Activated CD8-positive, alpha-beta memory T cell treated with anti-CD3 and anti-CD28 coated beads for 24 hours (primary cell): ENCODE measurements around the gene ACTN4.
"Not testable (repeated sequence)": the region's sequence is repeated elsewhere in the genome, so short reads cannot be mapped to it uniquely, and the experiment has no call there.

Experiments used
- DNase-seq: peaks from one replicate; pipeline ENCODE4 v3.0.0-alpha.2; 2020

ACTN4 gene

GRCh38 chr19:38647368-38647965, at the start of gene ACTN4:
Gene ACTN4, plus strand, starts transcription at chr19:38647649. Its CDS starts 97 bp downstream, at chr19:38647746.
- peak; percentile 100 for DNase-seq

DNA sequence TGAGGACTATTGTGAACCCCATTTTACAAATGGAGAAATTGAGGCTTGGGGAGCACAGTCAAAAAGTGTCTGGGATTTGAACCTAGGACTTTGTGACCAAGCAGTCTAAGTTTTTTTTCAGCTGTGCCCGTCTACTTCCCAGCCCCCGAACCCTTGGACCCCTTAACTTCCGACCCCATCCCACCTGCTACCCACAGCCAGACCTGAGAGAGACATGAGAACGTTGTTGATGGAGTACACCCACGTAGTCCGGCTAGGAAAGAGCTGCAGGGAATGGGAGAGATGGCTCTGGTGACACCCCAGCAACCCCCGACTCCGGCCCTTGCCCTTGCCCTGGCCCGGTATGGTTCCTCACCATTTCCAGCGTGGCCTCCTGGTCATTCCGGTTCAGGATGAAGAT, 47.7 kb upstream of the ACTN4 start:
- no peak for DNase-seq

- DNase-seq: not testable (repeated sequence)
These were observed 44.6 kb upstream of the ACTN4 start for GRCh38 chr19:38602856-38603255.

GRCh38 chr19:38606131-38606530, 41.3 kb upstream of the ACTN4 start:
- no peak for DNase-seq

DNA sequence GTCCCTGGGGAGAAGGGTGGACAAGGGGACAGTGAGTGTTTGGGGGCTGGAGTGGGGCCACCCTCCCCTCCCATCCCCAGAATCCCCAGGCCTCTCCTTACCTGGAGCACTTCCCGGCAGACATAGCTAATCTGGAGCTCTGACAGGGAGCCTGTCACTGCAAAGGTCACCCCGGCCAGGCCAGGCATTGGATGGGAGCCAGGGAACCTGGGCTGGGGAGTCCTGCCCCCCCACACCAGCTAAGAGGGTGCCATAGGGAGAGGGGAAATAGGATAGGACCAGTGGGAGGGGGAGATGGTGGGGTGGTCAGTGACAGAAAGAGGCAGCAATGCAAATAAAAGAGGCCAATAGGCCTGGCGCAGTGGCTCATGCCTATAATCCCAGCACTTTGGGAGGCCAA, 33.2 kb upstream of the ACTN4 start:
- no peak for DNase-seq

DNA sequence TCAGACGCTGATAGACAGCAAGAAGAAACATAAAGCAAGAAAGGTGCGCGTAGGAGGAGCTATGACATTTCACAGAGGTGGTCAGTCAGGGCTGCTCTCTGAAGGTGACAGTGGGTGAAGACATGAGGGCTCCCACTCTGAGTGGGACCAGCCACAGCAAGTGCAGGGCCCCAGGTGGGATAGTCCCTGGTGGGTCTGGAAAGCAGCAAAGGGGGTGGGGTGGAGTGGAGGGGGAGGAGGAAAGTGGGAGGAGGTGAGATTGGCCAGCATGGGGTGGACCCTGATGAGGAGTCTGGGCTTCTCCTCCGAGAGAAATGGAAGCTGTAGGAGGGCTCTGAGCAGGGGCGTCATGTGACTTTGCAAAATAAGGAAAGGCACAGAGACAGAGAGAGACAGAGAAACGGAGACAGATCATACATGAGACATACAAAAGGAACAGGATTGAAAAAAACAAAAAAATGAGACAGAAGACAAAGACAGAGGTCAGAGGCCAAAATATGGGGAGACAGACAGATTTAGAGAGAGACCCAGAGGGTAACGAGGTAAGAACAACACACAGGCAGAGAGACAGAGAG, 32.4 kb upstream of the ACTN4 start:
- no peak for DNase-seq

GRCh38 chr19:38616265-38616664, 31.2 kb upstream of the ACTN4 start:
- DNase-seq: no peak

GRCh38 chr19:38617283-38617763, 30.1 kb upstream of the ACTN4 start:
- peak; percentile 77 for DNase-seq

GRCh38 chr19:38617764-38618589, 29.5 kb upstream of the ACTN4 start, which contains the start of gene MAP4K1:
Gene MAP4K1, minus strand, starts transcription at chr19:38617953. Its CDS starts 58 bp downstream, at chr19:38617895.
- peak; percentile 88 for DNase-seq

DNA sequence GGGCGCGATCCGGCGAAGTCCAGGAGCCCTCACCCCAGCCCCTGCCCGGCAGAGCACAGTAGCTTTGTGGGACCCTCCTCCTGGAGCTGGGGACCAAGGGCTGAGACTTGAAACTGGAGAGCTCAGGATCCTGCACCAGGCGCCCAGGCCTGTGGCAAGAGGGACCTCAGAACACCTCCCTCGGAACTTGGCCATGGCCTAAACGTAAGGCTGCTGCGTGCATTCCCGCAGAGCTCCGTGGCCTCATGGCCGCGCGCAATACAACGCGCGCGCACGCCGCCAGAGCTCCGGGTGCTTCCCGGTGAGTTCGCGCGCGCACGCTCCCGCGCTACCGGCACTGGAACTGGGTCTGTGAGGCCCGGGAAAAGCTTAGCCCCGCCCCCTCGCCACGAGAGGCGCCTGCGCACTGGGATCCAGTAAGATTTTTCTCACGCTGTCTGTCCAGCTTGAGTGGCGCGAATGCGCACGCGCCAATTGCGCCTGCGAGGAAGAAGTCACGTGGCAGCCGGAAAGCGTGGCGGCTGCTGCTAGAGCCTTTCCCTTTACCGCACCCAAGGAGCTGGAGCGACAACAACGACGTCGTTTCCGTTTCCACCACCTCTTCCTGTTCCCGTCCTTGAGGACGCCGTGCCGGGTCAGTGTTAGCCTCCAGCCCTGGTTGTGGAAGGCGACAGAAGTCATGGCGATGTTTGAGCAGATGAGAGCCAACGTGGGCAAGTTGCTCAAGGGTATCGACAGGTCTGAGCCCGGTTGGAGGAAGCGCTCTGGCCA, 28.7 kb upstream of the ACTN4 start, which contains the start of gene EIF3K:
Gene EIF3K (plus strand): TSS at position 599 of the 771 bp plus-strand sequence. CDS start 81 bp downstream, at position 680.
- peak; percentile 99 for DNase-seq

- no peak for DNase-seq
These were observed 27.9 kb upstream of the ACTN4 start for GRCh38 chr19:38619361-38620174.

- no peak for DNase-seq
These were observed 22.6 kb upstream of the ACTN4 start for GRCh38 chr19:38624822-38625221.

GRCh38 chr19:38626401-38626800, 21.0 kb upstream of the ACTN4 start:
- DNase-seq: no peak

DNA sequence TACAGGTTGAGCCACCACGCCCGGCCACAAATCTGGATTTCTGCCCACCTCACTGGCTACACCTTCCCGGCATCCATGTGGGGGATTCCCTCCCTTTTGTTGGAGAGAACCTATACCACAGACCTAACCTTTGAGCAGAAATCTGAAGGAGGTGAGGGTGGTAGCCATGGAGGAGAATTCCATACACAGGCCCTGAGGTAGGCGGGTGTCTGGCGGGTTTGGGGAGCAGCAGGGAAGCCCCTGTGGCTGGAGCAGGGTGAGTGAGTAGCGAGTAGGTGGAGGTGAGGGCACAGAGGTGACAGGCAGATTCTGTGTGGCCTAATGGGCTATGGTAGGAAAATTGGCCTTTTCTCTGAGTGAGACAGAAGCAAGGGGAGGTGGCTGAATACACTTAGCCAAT, 17.9 kb upstream of the ACTN4 start:
- no peak for DNase-seq

DNA sequence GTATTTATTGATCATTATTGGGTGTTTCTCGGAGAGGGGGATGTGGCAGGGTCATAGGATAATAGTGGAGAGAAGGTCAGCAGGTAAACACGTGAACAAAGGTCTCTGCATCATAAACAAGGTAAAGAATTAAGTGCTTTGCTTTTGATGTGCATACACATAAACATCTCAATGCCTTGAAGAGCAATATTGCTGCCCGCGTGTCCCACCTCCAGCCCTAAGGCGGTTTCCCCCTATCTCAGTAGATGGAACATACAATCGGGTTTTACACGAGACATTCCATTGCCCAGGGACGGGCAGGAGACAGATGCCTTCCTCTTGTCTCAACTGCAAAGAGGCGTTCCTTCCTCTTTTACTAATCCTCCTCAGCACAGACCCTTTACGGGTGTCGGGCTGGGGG, 16.1 kb upstream of the ACTN4 start:
- not testable (repeated sequence) for DNase-seq

DNA sequence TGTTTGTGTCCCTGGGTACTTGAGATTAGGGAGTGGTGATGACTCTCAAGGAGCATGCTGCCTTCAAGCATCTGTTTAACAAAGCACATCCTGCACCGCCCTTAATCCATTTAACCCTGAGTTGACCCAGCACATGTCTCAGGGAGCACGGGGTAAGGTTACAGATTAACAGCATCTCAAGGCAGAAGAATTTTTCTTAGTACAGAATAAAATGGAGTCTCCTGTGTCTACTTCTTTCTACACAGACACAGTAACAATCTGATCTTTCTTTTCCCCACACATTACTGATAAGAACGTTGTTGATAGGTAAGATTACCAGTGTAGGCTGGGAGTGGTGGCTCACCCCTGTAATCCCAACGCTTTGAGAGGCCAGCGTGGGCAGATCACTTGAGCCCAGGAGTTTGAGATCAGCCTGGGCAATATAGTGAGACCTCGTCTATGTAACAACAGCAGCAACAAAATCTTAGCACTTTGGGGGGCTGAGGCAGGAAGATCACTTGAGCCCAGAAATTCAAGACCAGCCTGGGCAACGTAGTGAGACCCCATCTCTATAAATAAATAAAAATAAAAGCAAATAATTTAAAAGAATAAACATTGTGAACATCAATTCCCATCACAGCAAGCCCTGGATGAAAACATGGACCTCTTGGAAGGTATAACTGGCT, 15.5 kb upstream of the ACTN4 start:
- not testable (repeated sequence) for DNase-seq

GRCh38 chr19:38632476-38633213, 14.8 kb upstream of the ACTN4 start:
- no peak for DNase-seq

GRCh38 chr19:38634757-38635482, 12.5 kb upstream of the ACTN4 start:
- DNase-seq: peak; percentile 88

- DNase-seq: no peak
These were observed 11.7 kb upstream of the ACTN4 start for GRCh38 chr19:38635483-38636399.
